ENCODE measurements around the gene FAM20C. TPM values are rescaled to one million over a fixed set of nuclear protein-coding genes. Genes with fewer than 3 reads are reported as not detected.

FAM20C gene
- total RNA-seq, 1 donor from 2014 or later = 10.0 TPM

- H3K9me3 Mint-ChIP-seq (ENCODE audit: unreplicated experiment) = peaks cover 8% of the 10 kb centered on the region
- no peak for FAIRE-seq
- no peaks in the 10 kb centered on the region for H4K20me1 ChIP-seq (ENCODE audit: insufficient read depth, low read length)
Measured at GRCh38 chr7:169276-170172, 22.8 kb upstream of the FAM20C start.

GRCh38 chr7:170551-171363 lies 21.6 kb upstream of the FAM20C start:
- FAIRE-seq (no peak), DNase-seq (ENCODE audit: low read depth) (no peak)
- no peak overlapping the region for H3K27ac Mint-ChIP-seq (ENCODE audit: unreplicated experiment)
- Histone ChIP-seq H3K27me3 (ENCODE audit: insufficient read depth, low read length) (no peaks in the 10 kb centered on the region), H3K36me3 (ENCODE audit: insufficient read depth, low read length) (no peaks in the 10 kb centered on the region), H3K9ac (ENCODE audit: low read length) (no peak overlapping the region), H3K4me1 (ENCODE audit: insufficient read depth, low read length) (no peaks in the 10 kb centered on the region), H2AFZ (ENCODE audit: low read depth, low read length) (no peak overlapping the region), H3K27ac (ENCODE audit: low read depth, low read length) (no peak overlapping the region), H3K4me3 (ENCODE audit: insufficient read depth, low read depth, low read length) (no peak overlapping the region), H3K4me2 (ENCODE audit: low read length) (no peak overlapping the region), H3K79me2 (ENCODE audit: insufficient read depth, low read length) (no peaks in the 10 kb centered on the region), H3K9me3 (ENCODE audit: insufficient read depth, low read depth, low read length) (no peaks in the 10 kb centered on the region), H4K20me1 (ENCODE audit: insufficient read depth, low read length) (no peaks in the 10 kb centered on the region)
- no peaks in the 10 kb centered on the region for H3K4me1 Mint-ChIP-seq (ENCODE audit: low read depth, unreplicated experiment)
- TF ChIP-seq CTCF (IDR thresholded peaks at IDR 0.05; ENCODE audit: insufficient read depth, low read depth, low read length) (no peak), EZH2 (IDR thresholded peaks at IDR 0.05; ENCODE audit: insufficient read depth, low read length) (no peak)
- peaks cover 8% of the 10 kb centered on the region for H3K9me3 Mint-ChIP-seq (ENCODE audit: unreplicated experiment)
- no peak overlapping the region for H3K4me3 Mint-ChIP-seq (ENCODE audit: unreplicated experiment)
- peaks cover 50% of the 10 kb centered on the region for H3K27me3 Mint-ChIP-seq (ENCODE audit: low read depth, unreplicated experiment)
- no peaks in the 10 kb centered on the region for H3K36me3 Mint-ChIP-seq (ENCODE audit: low read depth, unreplicated experiment)

More at GRCh38 chr7:169276-170172, 22.8 kb upstream of the FAM20C start:
- H3K27me3 ChIP-seq (ENCODE audit: insufficient read depth, low read length) = no peaks in the 10 kb centered on the region
- DNase-seq (ENCODE audit: low read depth) = no peak
- no peak overlapping the region for H2AFZ ChIP-seq (ENCODE audit: low read depth, low read length)
- Mint-ChIP-seq H3K4me1 (ENCODE audit: low read depth, unreplicated experiment) (no peaks in the 10 kb centered on the region), H3K27ac (ENCODE audit: unreplicated experiment) (no peak overlapping the region), H3K36me3 (ENCODE audit: low read depth, unreplicated experiment) (no peaks in the 10 kb centered on the region), H3K4me3 (ENCODE audit: unreplicated experiment) (no peak overlapping the region), H3K27me3 (ENCODE audit: low read depth, unreplicated experiment) (peaks cover 54% of the 10 kb centered on the region)
- no peaks in the 10 kb centered on the region for H3K79me2 ChIP-seq (ENCODE audit: insufficient read depth, low read length)
- H3K36me3 ChIP-seq (ENCODE audit: insufficient read depth, low read length) = no peaks in the 10 kb centered on the region
- H3K4me2 ChIP-seq (ENCODE audit: low read length) = no peak overlapping the region
- H3K9me3 ChIP-seq (ENCODE audit: insufficient read depth, low read depth, low read length) = no peaks in the 10 kb centered on the region
- H3K27ac ChIP-seq (ENCODE audit: low read depth, low read length) = no peak overlapping the region
- H3K4me3 ChIP-seq (ENCODE audit: insufficient read depth, low read depth, low read length) = no peak overlapping the region
- TF ChIP-seq CTCF (IDR thresholded peaks at IDR 0.05; ENCODE audit: insufficient read depth, low read depth, low read length) (no peak), EZH2 (IDR thresholded peaks at IDR 0.05; ENCODE audit: insufficient read depth, low read length) (no peak)
- no peaks in the 10 kb centered on the region for H3K4me1 ChIP-seq (ENCODE audit: insufficient read depth, low read length)
- H3K9ac ChIP-seq (ENCODE audit: low read length) = no peak overlapping the region

All from astrocyte (in vitro differentiated cells and primary cell).